CD4-positive, alpha-beta T cell treated with Interleukin-10 for 1 hour (primary cell): Measurements from ENCODE around the gene ARSH.
"Not testable (repeated sequence)": the region's sequence is repeated elsewhere in the genome, so short reads cannot be mapped to it uniquely, and the experiment has no call there.

Experiments used
- DNase-seq: peaks from one replicate; pipeline ENCODE4 v3.0.0-alpha.2; 2020

ARSH gene

GRCh38 chrX:3044196-3044595 is 37.9 kb downstream of the ARSH start:
- no peak for DNase-seq

GRCh38 chrX:3044671-3045070 is 38.3 kb downstream of the ARSH start:
- no peak for DNase-seq

GRCh38 chrX:3046253-3047240 is 40.2 kb downstream of the ARSH start:
- DNase-seq: no peak

- DNase-seq: not testable (repeated sequence)
Measured at GRCh38 chrX:3050523-3051175, 44.3 kb downstream of the ARSH start.

GRCh38 chrX:3052860-3053259 is 46.5 kb downstream of the ARSH start:
- DNase-seq: no peak

- DNase-seq: no peak
Measured at GRCh38 chrX:3066555-3066954, 60.2 kb downstream of the ARSH start.

- no peak for DNase-seq
Measured at GRCh38 chrX:3075959-3076358, 69.6 kb downstream of the ARSH start.

- DNase-seq: no peak
Measured at GRCh38 chrX:3076416-3076991, 70.2 kb downstream of the ARSH start.
